MM.1S (cell line): ENCODE measurements around the gene TMEM143.

ENCODE experiments used
- DNase-seq: peaks from one replicate; pipeline ENCODE4 v3.0.0-alpha.2; 2015
- H2AFZ ChIP-seq: fragments of 300-600 bp; sonication (generic); 2 replicates; pipeline ENCODE4 v1.6.0; 2016; ENCODE audit warnings: antibody characterized with exemption, low read length
- H3F3A ChIP-seq: fragments of 300-600 bp; sonication (generic); 2 replicates; pipeline ENCODE4 v1.6.1; 2016; ENCODE audit warnings: mild to moderate bottlenecking, antibody characterized with exemption, low read length, moderate library complexity, mixed read lengths; ENCODE audit not compliant: insufficient read depth
- H3K27ac ChIP-seq: fragments of 300-600 bp; sonication (generic); 2 replicates; pipeline ENCODE4 v1.5.1; 2016; ENCODE audit warnings: mild to moderate bottlenecking, low read length
- H3K27me3 ChIP-seq: fragments of 300-600 bp; sonication (generic); replicated peaks from 2 replicates; pipeline ENCODE4 v1.6.0; 2016; ENCODE audit warnings: low read length; ENCODE audit not compliant: insufficient read depth
- H3K36me3 ChIP-seq: fragments of 300-600 bp; sonication (generic); replicated peaks from 2 replicates; pipeline ENCODE4 v1.6.1; 2016; ENCODE audit warnings: mild to moderate bottlenecking, low read length, mixed read lengths; ENCODE audit not compliant: insufficient read depth
- H3K4me1 ChIP-seq: fragments of 300-600 bp; sonication (generic); 2 replicates; pipeline ENCODE4 v1.6.1; 2016; ENCODE audit warnings: low read length, mixed read lengths
- H3K4me2 ChIP-seq: fragments of 300-600 bp; sonication (generic); 2 replicates; pipeline ENCODE4 v1.6.0; 2016; ENCODE audit warnings: low read depth, low read length
- H3K4me3 ChIP-seq: fragments of 300-600 bp; sonication (generic); 2 replicates; pipeline ENCODE4 v1.5.1; 2016; ENCODE audit warnings: low read length, mixed read lengths
- H3K79me2 ChIP-seq: fragments of 300-600 bp; sonication (generic); 2 replicates; pipeline ENCODE4 v1.6.1; 2016; ENCODE audit warnings: mixed run types, low read length, mixed read lengths
- H3K9ac ChIP-seq: fragments of 300-600 bp; sonication (generic); 2 replicates; pipeline ENCODE4 v1.6.1; 2016; ENCODE audit warnings: low read length, mixed read lengths
- H3K9me2 ChIP-seq: fragments of 300-600 bp; sonication (generic); replicated peaks from 2 replicates; pipeline ENCODE4 v1.6.1; 2016; ENCODE audit warnings: mild to moderate bottlenecking, low read length, mixed read lengths; ENCODE audit not compliant: insufficient read depth
- H3K9me3 ChIP-seq: fragments of 300-600 bp; sonication (generic); replicated peaks from 2 replicates; pipeline ENCODE4 v1.6.1; 2016; ENCODE audit warnings: mild to moderate bottlenecking, low read length, mixed read lengths; ENCODE audit not compliant: insufficient read depth
- H4K20me1 ChIP-seq: fragments of 300-600 bp; sonication (generic); 2 replicates; pipeline ENCODE4 v1.6.1; 2016; ENCODE audit warnings: mild to moderate bottlenecking, low read length, moderate library complexity, mixed read lengths; ENCODE audit not compliant: insufficient read depth
- CTCF ChIP-seq: fragments of 300-600 bp; sonication (generic); IDR thresholded peaks from 2 replicates; pipeline ENCODE4 v1.5.1; 2016; ENCODE audit warnings: antibody characterized with exemption, low read length, mixed read lengths
- EZH2 ChIP-seq: fragments of 300-600 bp; sonication (generic); optimal IDR thresholded peaks from 2 replicates; pipeline ENCODE3; 2017; ENCODE audit warnings: low read depth, mild to moderate bottlenecking, antibody characterized with exemption, low read length, mixed read lengths
- EZH2phosphoT487 ChIP-seq: fragments of 300-600 bp; sonication (generic); IDR thresholded peaks from 2 replicates; pipeline ENCODE4 v1.6.1; 2018; ENCODE audit warnings: antibody characterized with exemption, low read length

The TMEM143 gene

GRCh38 chr19:48390188-48391099 lies 26.7 kb upstream of the TMEM143 start:
- H3K9me3 ChIP-seq, result no peaks in the 10 kb centered on the region

GRCh38 chr19:48386981-48387380 lies 23.2 kb upstream of the TMEM143 start:
- no peak overlapping the region for H3K4me3 ChIP-seq

More at GRCh38 chr19:48390188-48391099, 26.7 kb upstream of the TMEM143 start:
- Histone ChIP-seq H3K79me2 (peaks cover 48% of the 10 kb centered on the region), H3K27me3 (peaks cover 30% of the 10 kb centered on the region), H3K9ac (peak overlapping the region; percentile 99), H3K4me2 (peak overlapping the region; percentile 70), H3K36me3 (peaks cover 7% of the 10 kb centered on the region; the same call in 1 of the 2 replicates), H2AFZ (peak overlapping the region; percentile 31; the same call in 1 of the 2 replicates), H3K9me2 (no peaks in the 10 kb centered on the region), H3K27ac (peak overlapping the region; percentile 75), H4K20me1 (no peaks in the 10 kb centered on the region), H3K4me3 (peak overlapping the region; percentile 95), H3K4me1 (peaks cover 31% of the 10 kb centered on the region), H3F3A (peaks cover 44% of the 10 kb centered on the region)
- peak; percentile 57 for DNase-seq
- TF ChIP-seq EZH2 (no peak), CTCF (peak; percentile 48), EZH2phosphoT487 (no peak)

GRCh38 chr19:48385461-48386087 lies 21.8 kb upstream of the TMEM143 start:
- H3K9me3 ChIP-seq, result no peaks in the 10 kb centered on the region
- H3K9ac ChIP-seq, result peak overlapping the region; percentile 70
- TF ChIP-seq EZH2phosphoT487 (no peak), CTCF (no peak), EZH2 (no peak)

More at GRCh38 chr19:48386981-48387380, 23.2 kb upstream of the TMEM143 start:
- Histone ChIP-seq H3K27ac (peak overlapping the region; percentile 96; the same call in 1 of the 2 replicates), H2AFZ (no peak overlapping the region), H3K4me1 (peaks cover 48% of the 10 kb centered on the region), H3K9me2 (no peaks in the 10 kb centered on the region), H3K9me3 (no peaks in the 10 kb centered on the region), H3K36me3 (peaks cover 13% of the 10 kb centered on the region; the same call in 1 of the 2 replicates), H3K9ac (no peak overlapping the region), H3K27me3 (no peaks in the 10 kb centered on the region), H4K20me1 (no peaks in the 10 kb centered on the region), H3K79me2 (peaks cover 76% of the 10 kb centered on the region), H3K4me2 (no peak overlapping the region), H3F3A (peaks cover 61% of the 10 kb centered on the region)
- DNase-seq, result no peak
- TF ChIP-seq CTCF, result no peak
- TF ChIP-seq EZH2phosphoT487, result no peak
- no peak for TF ChIP-seq EZH2

More at GRCh38 chr19:48385461-48386087, 21.8 kb upstream of the TMEM143 start:
- Histone ChIP-seq H3K27me3 (no peaks in the 10 kb centered on the region), H3K79me2 (peaks cover 73% of the 10 kb centered on the region), H3K4me2 (peak overlapping the region; percentile 70), H4K20me1 (no peaks in the 10 kb centered on the region), H2AFZ (no peak overlapping the region), H3K4me3 (peak overlapping the region; percentile 19; the same call in 1 of the 2 replicates), H3K27ac (peak overlapping the region; percentile 96), H3K36me3 (peaks cover 20% of the 10 kb centered on the region; the same call in 1 of the 2 replicates), H3F3A (peaks cover 72% of the 10 kb centered on the region), H3K9me2 (no peaks in the 10 kb centered on the region), H3K4me1 (peaks cover 59% of the 10 kb centered on the region)
- DNase-seq, result peak; percentile 95
